ENCODE measurements around the gene ZMYND11.

DNA sequence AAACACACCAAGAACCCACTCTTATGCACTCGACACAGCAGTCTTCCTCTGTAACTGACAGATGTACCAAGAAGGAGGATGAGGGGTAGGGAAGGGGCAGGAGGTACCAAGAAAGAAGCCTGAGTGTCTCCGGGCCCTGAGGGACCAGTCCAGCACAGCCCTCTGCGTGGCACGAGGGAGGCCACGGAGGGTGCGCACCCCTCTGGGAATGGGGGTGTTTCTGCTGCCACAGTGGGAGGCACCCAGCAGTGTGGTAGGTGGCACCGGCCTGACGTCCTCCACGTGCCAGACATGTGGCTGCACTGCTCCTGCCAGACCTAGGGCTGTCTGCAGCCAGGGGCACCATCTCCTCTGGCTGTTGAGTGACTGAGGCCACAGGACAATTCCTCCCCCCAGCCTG lies 154.3 kb downstream of the ZMYND11 start:
- no peak for TF ChIP-seq CTCF (IDR thresholded peaks at IDR 0.05; ENCODE audit: insufficient read depth, low read length)
- TF ChIP-seq, protein P1, sequence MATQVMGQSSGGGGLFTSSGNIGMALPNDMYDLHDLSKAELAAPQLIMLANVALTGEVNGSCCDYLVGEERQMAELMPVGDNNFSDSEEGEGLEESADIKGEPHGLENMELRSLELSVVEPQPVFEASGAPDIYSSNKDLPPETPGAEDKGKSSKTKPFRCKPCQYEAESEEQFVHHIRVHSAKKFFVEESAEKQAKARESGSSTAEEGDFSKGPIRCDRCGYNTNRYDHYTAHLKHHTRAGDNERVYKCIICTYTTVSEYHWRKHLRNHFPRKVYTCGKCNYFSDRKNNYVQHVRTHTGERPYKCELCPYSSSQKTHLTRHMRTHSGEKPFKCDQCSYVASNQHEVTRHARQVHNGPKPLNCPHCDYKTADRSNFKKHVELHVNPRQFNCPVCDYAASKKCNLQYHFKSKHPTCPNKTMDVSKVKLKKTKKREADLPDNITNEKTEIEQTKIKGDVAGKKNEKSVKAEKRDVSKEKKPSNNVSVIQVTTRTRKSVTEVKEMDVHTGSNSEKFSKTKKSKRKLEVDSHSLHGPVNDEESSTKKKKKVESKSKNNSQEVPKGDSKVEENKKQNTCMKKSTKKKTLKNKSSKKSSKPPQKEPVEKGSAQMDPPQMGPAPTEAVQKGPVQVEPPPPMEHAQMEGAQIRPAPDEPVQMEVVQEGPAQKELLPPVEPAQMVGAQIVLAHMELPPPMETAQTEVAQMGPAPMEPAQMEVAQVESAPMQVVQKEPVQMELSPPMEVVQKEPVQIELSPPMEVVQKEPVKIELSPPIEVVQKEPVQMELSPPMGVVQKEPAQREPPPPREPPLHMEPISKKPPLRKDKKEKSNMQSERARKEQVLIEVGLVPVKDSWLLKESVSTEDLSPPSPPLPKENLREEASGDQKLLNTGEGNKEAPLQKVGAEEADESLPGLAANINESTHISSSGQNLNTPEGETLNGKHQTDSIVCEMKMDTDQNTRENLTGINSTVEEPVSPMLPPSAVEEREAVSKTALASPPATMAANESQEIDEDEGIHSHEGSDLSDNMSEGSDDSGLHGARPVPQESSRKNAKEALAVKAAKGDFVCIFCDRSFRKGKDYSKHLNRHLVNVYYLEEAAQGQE (IDR thresholded peaks at IDR 0.05; ENCODE audit: insufficient replicate concordance, low read depth): no peak
- TF ChIP-seq POLR2AphosphoS5 (IDR thresholded peaks at IDR 0.05; ENCODE audit: low read depth): no peak
- no peak for TF ChIP-seq GABPA (IDR thresholded peaks at IDR 0.05; ENCODE audit: low read depth)
- TF ChIP-seq SPI1 (IDR thresholded peaks at IDR 0.05; ENCODE audit: borderline replicate concordance, low read depth): no peak

Measured in HL-60 (cell line).